Measurements from ENCODE around the gene ANKRD40CL. TPM values are rescaled to one million over a fixed set of nuclear protein-coding genes. Genes with fewer than 3 reads are reported as not detected.

The ANKRD40CL gene
- total RNA-seq, 1 experiment from 2014 or later, result not detected

DNA sequence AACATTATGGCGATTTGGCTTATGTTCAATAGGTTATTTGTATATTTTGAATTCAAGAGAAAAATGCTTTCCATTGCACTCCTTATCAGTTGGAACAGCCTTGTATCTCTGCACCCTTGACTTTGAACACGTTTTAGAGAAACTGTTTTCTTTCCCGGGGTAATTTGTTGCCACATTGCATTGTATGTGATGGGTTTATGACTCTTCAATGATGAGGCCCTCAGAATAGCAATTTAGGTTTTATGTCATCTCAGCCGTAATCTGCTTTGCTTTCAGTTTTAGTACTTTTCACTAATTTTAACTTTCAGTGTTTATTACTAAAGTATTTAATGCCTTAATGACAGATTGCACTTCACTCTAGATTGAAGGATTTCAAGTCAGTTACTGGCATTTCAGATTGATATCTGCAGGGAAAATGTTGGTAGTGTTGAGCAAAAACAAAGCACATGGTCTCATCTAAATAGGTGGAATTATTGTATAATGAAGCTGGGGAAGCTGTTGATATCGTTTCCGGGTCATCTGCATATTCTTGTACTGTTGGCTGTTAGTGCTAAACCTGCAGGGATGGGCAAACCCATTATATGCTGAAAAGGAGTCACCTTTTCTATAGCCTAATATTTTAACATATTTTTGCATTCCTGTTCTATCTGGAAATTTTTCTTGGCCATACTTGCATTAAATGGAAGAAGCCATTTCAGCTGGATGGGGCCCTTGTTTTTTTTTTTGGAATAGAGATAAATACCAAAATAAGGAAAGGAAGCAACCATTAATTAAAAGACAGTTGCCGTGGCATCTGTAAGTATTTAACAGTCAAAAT, 45.9 kb downstream of the ANKRD40CL start:
- no peak overlapping the region for H3K27ac ChIP-seq
- peak overlapping the region; percentile 81 for H3K4me3 ChIP-seq
- no peaks in the 10 kb centered on the region for H3K9me3 ChIP-seq (replicated peaks)
- peaks cover 7% of the 10 kb centered on the region for H3K4me1 ChIP-seq
- H3K36me3 ChIP-seq, result peaks cover 4% of the 10 kb centered on the region; the same call in 1 of the 2 replicates
- DNase-seq, result no peak
- no peaks in the 10 kb centered on the region for H3K27me3 ChIP-seq

DNA sequence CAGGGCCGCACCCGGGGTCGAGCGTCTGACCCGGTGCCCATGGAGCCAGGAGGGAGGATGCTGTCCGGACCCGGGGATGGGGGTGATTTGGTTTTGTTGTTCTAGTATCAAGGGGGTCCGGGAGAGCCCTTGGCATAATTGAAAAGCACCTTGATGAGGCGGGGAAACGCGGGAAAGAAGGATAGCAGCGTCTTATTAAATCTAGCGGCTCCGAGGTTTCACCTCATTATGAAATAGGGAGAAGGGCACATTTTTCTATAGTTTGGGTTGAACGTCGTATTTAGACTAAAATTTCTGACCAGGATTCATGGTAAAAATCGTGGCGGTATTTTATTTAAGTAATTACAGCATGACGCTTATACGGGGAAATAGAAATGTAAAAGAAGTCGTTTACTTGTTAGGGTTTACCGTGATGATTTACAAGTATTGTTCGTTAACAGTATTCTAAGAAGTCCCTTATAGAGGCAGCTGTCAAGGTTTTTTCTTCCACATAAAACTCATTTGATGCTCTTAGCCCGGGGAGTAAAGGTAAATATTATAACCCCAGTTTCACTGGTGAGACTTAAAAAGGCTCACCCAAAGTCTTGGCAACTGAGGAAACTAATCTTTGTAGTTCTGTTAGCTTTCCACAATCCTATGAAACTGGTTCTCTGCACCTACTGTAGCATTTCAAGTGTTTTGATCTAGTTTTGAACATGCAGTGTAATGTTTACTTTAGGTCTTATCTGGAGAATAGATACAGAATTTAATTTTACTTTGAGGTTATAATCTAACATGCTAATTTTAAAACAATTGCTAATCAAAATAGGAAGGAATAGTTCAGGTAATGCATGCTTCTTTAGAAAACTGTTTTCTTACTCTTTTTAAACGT, 47.2 kb downstream of the ANKRD40CL start:
- H3K27ac ChIP-seq, result peak overlapping the region; percentile 93
- no peaks in the 10 kb centered on the region; the same call in 1 of the 2 replicates for H3K36me3 ChIP-seq
- H3K27me3 ChIP-seq, result no peaks in the 10 kb centered on the region
- H3K9me3 ChIP-seq (replicated peaks), result no peaks in the 10 kb centered on the region
- peak in 1 of 2 experiments; percentile 9 for DNase-seq
- H3K4me1 ChIP-seq, result no peaks in the 10 kb centered on the region; the same call in 1 of the 2 replicates
- peak overlapping the region; percentile 81 for H3K4me3 ChIP-seq

DNA sequence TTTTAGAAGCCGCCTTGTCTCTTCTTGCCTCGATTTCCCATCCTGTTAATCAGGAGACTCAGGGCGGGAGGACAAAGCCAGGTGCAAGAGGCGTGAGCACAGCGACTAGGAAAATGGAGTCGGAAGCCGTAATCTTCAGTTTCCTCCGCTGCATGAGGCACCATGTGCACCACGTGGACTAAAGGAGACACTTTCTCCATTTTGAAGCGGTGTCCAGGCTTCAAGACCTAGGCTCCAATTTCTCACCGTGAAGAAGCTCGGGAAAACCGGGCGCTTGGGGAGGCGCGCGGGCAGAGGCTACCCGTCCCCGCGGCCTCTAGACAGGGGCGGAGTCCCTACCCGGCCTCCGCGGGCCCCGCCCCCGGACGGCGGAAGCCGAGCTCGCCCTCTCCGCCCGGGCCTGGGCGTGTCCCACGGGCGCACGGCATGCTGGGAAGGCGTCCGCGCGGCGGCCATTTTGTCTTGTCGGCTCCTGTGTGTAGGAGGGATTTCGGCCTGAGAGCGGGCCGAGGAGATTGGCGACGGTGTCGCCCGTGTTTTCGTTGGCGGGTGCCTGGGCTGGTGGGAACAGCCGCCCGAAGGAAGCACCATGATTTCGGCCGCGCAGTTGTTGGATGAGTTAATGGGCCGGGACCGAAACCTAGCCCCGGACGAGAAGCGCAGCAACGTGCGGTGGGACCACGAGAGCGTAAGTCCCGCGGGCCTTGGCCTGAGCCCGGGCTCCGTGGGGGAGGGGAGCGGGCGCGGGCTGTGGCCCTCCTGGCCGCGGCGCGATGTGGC, 48.0 kb downstream of the ANKRD40CL start, which contains the start of gene LUC7L3:
Gene LUC7L3 (plus strand): TSS at position 460 of the 780 bp plus-strand sequence. CDS start 130 bp downstream, at position 590.
- Histone ChIP-seq H3K36me3 (no peaks in the 10 kb centered on the region; the same call in 1 of the 2 replicates), H3K27ac (peak within 1 kb of the TSS; percentile 93), H3K27me3 (no peaks in the 10 kb centered on the region), H3K4me3 (peak within 1 kb of the TSS; percentile 81), H3K9me3 (replicated peaks) (no peaks in the 10 kb centered on the region), H3K4me1 (no peaks in the 10 kb centered on the region)
- DNase-seq, result peak; percentile 92 to 94

DNA sequence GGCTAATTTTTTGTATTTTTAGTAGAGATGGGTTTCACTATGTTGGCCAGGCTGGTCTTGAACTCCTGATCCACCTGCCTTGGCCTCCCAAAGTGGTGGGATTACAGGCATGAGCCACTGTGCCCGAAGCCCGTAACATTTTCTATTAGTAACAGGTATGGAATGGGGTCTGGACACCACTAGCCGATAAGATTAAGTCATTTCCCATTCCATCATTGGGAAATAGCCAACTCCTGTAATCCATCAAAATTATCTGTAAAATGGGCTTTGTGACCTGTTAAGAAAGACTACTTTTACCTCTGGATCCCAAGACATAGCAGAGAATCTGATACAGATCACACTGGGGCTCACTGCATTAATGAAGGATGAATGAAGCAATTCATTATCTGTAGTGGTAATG, 51.8 kb downstream of the ANKRD40CL start:
- DNase-seq, result no peak
- H3K9me3 ChIP-seq (replicated peaks), result no peaks in the 10 kb centered on the region
- H3K4me1 ChIP-seq, result no peaks in the 10 kb centered on the region
- H3K27me3 ChIP-seq, result no peaks in the 10 kb centered on the region
- no peaks in the 10 kb centered on the region for H3K36me3 ChIP-seq
- no peak overlapping the region for H3K4me3 ChIP-seq
- H3K27ac ChIP-seq, result no peak overlapping the region

DNA sequence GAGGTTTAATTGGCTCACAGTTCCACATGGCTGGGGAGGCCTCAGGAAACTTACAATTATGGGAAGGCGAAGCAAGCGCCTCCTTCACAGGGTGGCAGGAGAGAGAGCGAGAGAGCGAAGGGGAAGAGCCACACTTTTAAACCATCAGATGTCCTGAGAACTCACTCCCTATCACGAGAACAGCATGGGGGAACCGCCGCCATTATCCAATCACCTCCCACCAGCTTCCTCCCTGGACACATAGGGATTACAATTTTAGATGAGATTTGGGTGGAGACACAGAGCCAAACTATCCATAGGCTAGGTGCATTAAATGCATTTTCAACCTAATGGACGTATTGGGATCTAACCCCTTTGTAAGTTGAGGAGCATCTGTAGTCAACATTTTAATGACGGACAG, 54.7 kb downstream of the ANKRD40CL start:
- no peak for DNase-seq
- Histone ChIP-seq H3K27me3 (no peaks in the 10 kb centered on the region), H3K4me3 (no peak overlapping the region), H3K27ac (no peak overlapping the region), H3K9me3 (replicated peaks) (no peaks in the 10 kb centered on the region), H3K4me1 (peaks cover 6% of the 10 kb centered on the region), H3K36me3 (no peaks in the 10 kb centered on the region)

Other genes with a start within 250 kb of the ANKRD40CL start
- gene EPN3, start 234.8 kb downstream of the ANKRD40CL start, total RNA-seq (2014; rRNA removed; shearing (Covaris generic)), result not detected in 2 replicates
- 12.0 and 13.1 TPM in 2 replicates for gene SPATA20, start 220.3 kb downstream of the ANKRD40CL start, total RNA-seq (2014; rRNA removed; shearing (Covaris generic))
- gene CACNA1G, start 206.8 kb downstream of the ANKRD40CL start, total RNA-seq (2014; rRNA removed; shearing (Covaris generic)), result 3.5 and 4.2 TPM in 2 replicates
- 0.10 and 0.16 TPM in 2 replicates for gene ABCC3, start 132.6 kb downstream of the ANKRD40CL start, total RNA-seq (2014; rRNA removed; shearing (Covaris generic))
- 42.3 and 48.1 TPM in 2 replicates for gene ANKRD40, start 59.6 kb downstream of the ANKRD40CL start, total RNA-seq (2014; rRNA removed; shearing (Covaris generic))
- gene LUC7L3, start 47.9 kb downstream of the ANKRD40CL start, total RNA-seq (2014; rRNA removed; shearing (Covaris generic)), result 54.9 and 84.7 TPM in 2 replicates
- gene WFIKKN2, start 68.1 kb upstream of the ANKRD40CL start, total RNA-seq (2014; rRNA removed; shearing (Covaris generic)), result 0.13 TPM in 1 of 2 replicates, not detected in the other
- 10.8 and 12.4 TPM in 2 replicates for gene TOB1, start 98.8 kb upstream of the ANKRD40CL start, total RNA-seq (2014; rRNA removed; shearing (Covaris generic))